HCT116 (cell line): ENCODE results near the gene GARIN5A. TPM values are rescaled to one million over a fixed set of nuclear protein-coding genes. Genes with fewer than 3 reads are reported as not detected.

Experiments
- ATAC-seq: fragments of 200-7000 bp; cut with Tn5 transposase; 2 replicates; pipeline ENCODE4 v1.9.1; 2020; ENCODE audit warnings: mild to moderate bottlenecking, moderate library complexity
- BruUV-seq: library from RNA; stranded (reverse); fragments of 400-500 nt; replicated peaks from 2 replicates; lab custom pipeline; 2021; lab: Mats Ljungman, UMichigan
- CTCF ChIA-PET: fragments of 300-600 bp; sonication (Branson Sonifier 250); formaldehyde crosslinking; loops from one replicate; lab custom pipeline; 2021; ENCODE audit warnings: antibody characterized with exemption; lab: Charles Lee
- POLR2A ChIA-PET: fragments of 300-600, 350-600 bp; sonication (Branson Sonifier 250); formaldehyde crosslinking; loops from one replicate; lab custom pipeline; 2021; ENCODE audit warnings: antibody characterized with exemption; lab: Charles Lee
- RAD21 ChIA-PET, 2 experiments: fragments of 300-600 bp; sonication (Branson Sonifier 250); formaldehyde crosslinking; loops; one replicate each; lab custom pipeline; 2023; ENCODE audit warnings: low total read pairs in 2 of 2; ENCODE audit not compliant: uncharacterized antibody in 2 of 2, unreplicated experiment in 2 of 2, low non-redundant PET in 1 of 2; lab: Charles Lee
- DNase-seq: peaks from one replicate; pipeline ENCODE4 v3.0.0-alpha.2; 2010; ENCODE audit warnings: low read depth, low spot score
- H2AFZ ChIP-seq: fragments of 200-600 bp; shearing (Covaris generic), sonication (generic); 2 replicates; pipeline ENCODE4 v1.6.1; 2017; ENCODE audit warnings: low read depth, mixed run types, mixed read lengths, antibody characterized with exemption, low read length; ENCODE audit not compliant: poor library complexity, severe bottlenecking
- H3K27ac ChIP-seq: 2 replicates; pipeline ENCODE4 v1.5.1; 2012; ENCODE audit warnings: low read depth, low read length
- H3K27me3 ChIP-seq: fragments of 200-600 bp; sonication (generic); 2 replicates; pipeline ENCODE4 v1.6.1; 2016; ENCODE audit warnings: mixed run types, low read length, mixed read lengths; ENCODE audit not compliant: insufficient read depth
- H3K36me3 ChIP-seq, 2 experiments: fragments of 200-500 bp in 1 of 2; fragments of 200-600 bp in 1 of 2; sonication (Bioruptor generic) in 1 of 2; sonication (generic) in 1 of 2; 2 replicates each; pipeline versions ENCODE4 v1.5.1 to v1.6.1; 2014 to 2016; ENCODE audit warnings: low read length in 2 of 2, inconsistent platforms in 1 of 2, mixed read lengths in 1 of 2, mixed run types in 1 of 2; ENCODE audit not compliant: insufficient read depth in 2 of 2, control insufficient read depth in 1 of 2
- H3K4me1 ChIP-seq, 2 experiments: fragments of 200-600 bp in 1 of 2; sonication (generic) in 1 of 2; 2 replicates each; pipeline versions ENCODE4 v1.5.1 to v1.6.1; 2012 to 2017; ENCODE audit warnings: low read length in 2 of 2, inconsistent platforms in 1 of 2, mild to moderate bottlenecking in 1 of 2, mixed read lengths in 1 of 2, mixed run types in 1 of 2, moderate library complexity in 1 of 2; ENCODE audit not compliant: insufficient read depth in 2 of 2, control insufficient read depth in 1 of 2
- H3K4me2 ChIP-seq: fragments of 200-600 bp; sonication (generic); 2 replicates; pipeline ENCODE4 v1.6.1; 2017; ENCODE audit warnings: mixed run types, low read length, mixed read lengths
- H3K4me3 ChIP-seq, 2 experiments: fragments of 200-600 bp in 1 of 2; sonication (generic) in 1 of 2; replicated peaks in 1 of 2; 2 replicates each; pipeline ENCODE4 v1.5.1; 2011 to 2016; ENCODE audit warnings: low read length in 2 of 2, control low read depth in 1 of 2, low read depth in 1 of 2, mild to moderate bottlenecking in 1 of 2, mixed read lengths in 1 of 2, mixed run types in 1 of 2
- H3K79me2 ChIP-seq: fragments of 200-600 bp; sonication (generic); 2 replicates; pipeline ENCODE4 v1.6.1; 2017; ENCODE audit warnings: mild to moderate bottlenecking, mixed run types, low read length, moderate library complexity, mixed read lengths; ENCODE audit not compliant: insufficient read depth
- H3K9ac ChIP-seq: fragments of 200-600 bp; sonication (generic); 2 replicates; pipeline ENCODE4 v1.6.1; 2016; ENCODE audit warnings: low read length, mixed read lengths
- H3K9me2 ChIP-seq: fragments of 200-600 bp; sonication (generic), shearing (Covaris generic); 2 replicates; pipeline ENCODE4 v1.6.1; 2017; ENCODE audit warnings: mixed run types, mild to moderate bottlenecking, moderate library complexity; ENCODE audit not compliant: insufficient read depth
- H3K9me3 ChIP-seq, 2 experiments: fragments of 200-500 bp in 1 of 2; fragments of 200-600 bp in 1 of 2; sonication (Bioruptor generic) in 1 of 2; sonication (generic) in 1 of 2; 2 replicates each; pipeline ENCODE4 v1.6.1; 2014 to 2017; ENCODE audit warnings: low read length in 2 of 2, mixed read lengths in 2 of 2, inconsistent platforms in 1 of 2, low read depth in 1 of 2, mild to moderate bottlenecking in 1 of 2, mixed run types in 1 of 2, moderate library complexity in 1 of 2; ENCODE audit not compliant: control insufficient read depth in 1 of 2, insufficient read depth in 1 of 2
- H4K20me1 ChIP-seq: fragments of 200-600 bp; sonication (generic), shearing (Covaris generic); 2 replicates; pipeline ENCODE4 v1.6.1; 2017; ENCODE audit warnings: mixed run types, mild to moderate bottlenecking, moderate library complexity; ENCODE audit not compliant: insufficient read depth
- CBX3 ChIP-seq: IDR thresholded peaks from 2 replicates; pipeline ENCODE4 v1.6.1; 2012; ENCODE audit warnings: low read depth
- CEBPB ChIP-seq: IDR thresholded peaks from 2 replicates; pipeline ENCODE4 v1.6.1; 2012; ENCODE audit warnings: low read depth
- ELF1 ChIP-seq: IDR thresholded peaks from 2 replicates; pipeline ENCODE4 v1.6.1; 2012; ENCODE audit warnings: low read depth, borderline replicate concordance
- EZH2phosphoT487 ChIP-seq: fragments of 200-600 bp; IDR thresholded peaks from 2 replicates; pipeline ENCODE4 v1.6.1; 2018; ENCODE audit warnings: antibody characterized with exemption, borderline replicate concordance
- FOSL1 ChIP-seq: IDR thresholded peaks from 2 replicates; pipeline ENCODE4 v1.6.1; 2012; ENCODE audit warnings: low read depth
- JUND ChIP-seq: IDR thresholded peaks from 2 replicates; pipeline ENCODE4 v1.6.1; 2012
- POLR2A ChIP-seq: IDR thresholded peaks from 2 replicates; pipeline ENCODE4 v1.7.0; 2011; ENCODE audit warnings: borderline replicate concordance; ENCODE audit not compliant: insufficient read depth, insufficient read length; ENCODE audit errors: extremely low read depth
- POLR2AphosphoS5 ChIP-seq: IDR thresholded peaks from 2 replicates; pipeline ENCODE4 v1.6.1; 2011; ENCODE audit warnings: mild to moderate bottlenecking, low read depth, low read length, moderate library complexity
- RAD21 ChIP-seq: IDR thresholded peaks from 2 replicates; pipeline ENCODE4 v1.6.1; 2012; ENCODE audit warnings: low read depth, mild to moderate bottlenecking
- SIN3A ChIP-seq: IDR thresholded peaks from 2 replicates; pipeline ENCODE4 v1.6.1; 2012; ENCODE audit warnings: low read depth
- SP1 ChIP-seq: IDR thresholded peaks from 2 replicates; pipeline ENCODE4 v1.6.1; 2012; ENCODE audit warnings: low read depth
- SRF ChIP-seq: IDR thresholded peaks from 2 replicates; pipeline ENCODE4 v1.6.1; 2012; ENCODE audit warnings: low read depth
- TCF7L2 ChIP-seq: IDR thresholded peaks from 2 replicates; pipeline ENCODE4 v1.7.0; 2011; ENCODE audit warnings: borderline replicate concordance, inconsistent platforms; ENCODE audit not compliant: insufficient read depth, insufficient read length; ENCODE audit errors: extremely low read depth
- ZFX ChIP-seq: fragments of 450-650 bp; IDR thresholded peaks from 2 replicates; pipeline ENCODE4 v1.6.1; 2017
- ZNF274 ChIP-seq: fragments of 200-500 bp; sonication (Bioruptor generic); IDR thresholded peaks from 2 replicates; pipeline ENCODE4 v1.6.1; 2014; ENCODE audit warnings: mild to moderate bottlenecking, low read depth, low read length, inconsistent platforms
- intact Hi-C: fragments of 100-400 bp; cut with micrococcal nuclease; formaldehyde crosslinking; loops from 2 replicates; pipeline ENCODE4 v1.10.0; 2022
- total RNA-seq: library from RNA; stranded (reverse); gene quantifications from one replicate; pipeline ENCODE4 v1.2.1, GENCODE V29; 2021; ENCODE audit not compliant: unreplicated experiment
- TF ChIP-seq, protein P1 (sequence below): IDR thresholded peaks from 2 replicates; pipeline ENCODE4 v1.6.1; 2012
- TF ChIP-seq, protein P2 (sequence below): IDR thresholded peaks from 2 replicates; pipeline ENCODE4 v1.6.1; 2012; ENCODE audit warnings: low read depth
- TF ChIP-seq, protein P3 (sequence below), 3 experiments: fragments of 200-600 bp in 1 of 3; sonication (generic) in 1 of 3; IDR thresholded peaks in 2 of 3; conservative IDR thresholded peaks in 1 of 3; 2 replicates each; pipeline ENCODE4 v1.5.1; 2012 to 2017; ENCODE audit warnings: low read depth in 2 of 3, low read length in 2 of 3, antibody characterized with exemption in 1 of 3, borderline replicate concordance in 1 of 3, control low read depth in 1 of 3, mild to moderate bottlenecking in 1 of 3, mixed read lengths in 1 of 3, mixed run types in 1 of 3, moderate library complexity in 1 of 3; ENCODE audit not compliant: insufficient read depth in 1 of 3
- TF ChIP-seq, protein P4 (sequence below): IDR thresholded peaks from 2 replicates; pipeline ENCODE4 v1.6.1; 2011; ENCODE audit warnings: mild to moderate bottlenecking, low read length, moderate library complexity; ENCODE audit not compliant: insufficient replicate concordance; ENCODE audit errors: extremely low read depth
- TF ChIP-seq, protein P5 (sequence below): IDR thresholded peaks from 2 replicates; pipeline ENCODE4 v1.6.1; 2012

GARIN5A gene
- total RNA-seq, 1 experiment from 2014 or later, result 12.2 TPM

DNA sequence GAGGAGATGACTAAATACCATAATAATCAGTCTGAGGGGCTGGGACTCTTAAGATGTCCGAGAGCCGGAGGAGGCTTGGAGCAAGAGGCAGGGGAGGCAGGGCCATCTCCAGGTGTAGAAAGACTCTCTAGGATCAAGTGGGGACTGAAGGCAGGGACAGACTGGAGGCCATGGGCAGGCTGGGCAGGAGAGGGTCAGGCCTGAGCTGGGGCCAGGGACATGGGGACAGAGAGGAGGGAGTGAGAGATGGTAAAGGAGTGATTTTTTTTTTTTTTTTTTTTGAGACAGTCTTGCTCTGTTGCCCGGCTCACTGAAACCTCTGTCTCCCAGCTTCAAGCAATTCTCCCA, 32.2 kb upstream of the GARIN5A start:
- no peak overlapping the region for H3K27ac ChIP-seq
- intact Hi-C loops, result no loop called here
- ChIA-PET RAD21 (no interaction called here), POLR2A (interaction anchor here (0.6 kb wide), 1 partner anchor 484 kb away, joined by 3 read pairs; no protein-coding TSS in a partner anchor), CTCF (no interaction called here)
- DNase-seq (no peak), ATAC-seq (no peak)
- BruUV-seq, result no TSS peak
- H3K27me3 ChIP-seq, result no peaks in the 10 kb centered on the region
- peaks cover 3 to 15% of the 10 kb centered on the region in 2 experiments; a peak in 3 of 4 replicates for H3K4me1 ChIP-seq
- H3K9me3 ChIP-seq, result no peaks in the 10 kb centered on the region
- no peak overlapping the region for H3K9ac ChIP-seq
- H3K9me2 ChIP-seq, result no peaks in the 10 kb centered on the region
- H3K4me3 ChIP-seq, result no peak overlapping the region
- H2AFZ ChIP-seq, result no peak overlapping the region
- no peak for TF ChIP-seq FOSL1
- TF ChIP-seq, protein P1, sequence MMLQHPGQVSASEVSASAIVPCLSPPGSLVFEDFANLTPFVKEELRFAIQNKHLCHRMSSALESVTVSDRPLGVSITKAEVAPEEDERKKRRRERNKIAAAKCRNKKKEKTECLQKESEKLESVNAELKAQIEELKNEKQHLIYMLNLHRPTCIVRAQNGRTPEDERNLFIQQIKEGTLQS, result no peak
- no peak for TF ChIP-seq TCF7L2
- no peak for TF ChIP-seq SRF
- TF ChIP-seq CBX3, result no peak
- TF ChIP-seq POLR2A, result no peak
- TF ChIP-seq CEBPB, result no peak
- TF ChIP-seq JUND, result no peak
- no peak for TF ChIP-seq SIN3A
- no peak for TF ChIP-seq RAD21
- TF ChIP-seq, protein P2, sequence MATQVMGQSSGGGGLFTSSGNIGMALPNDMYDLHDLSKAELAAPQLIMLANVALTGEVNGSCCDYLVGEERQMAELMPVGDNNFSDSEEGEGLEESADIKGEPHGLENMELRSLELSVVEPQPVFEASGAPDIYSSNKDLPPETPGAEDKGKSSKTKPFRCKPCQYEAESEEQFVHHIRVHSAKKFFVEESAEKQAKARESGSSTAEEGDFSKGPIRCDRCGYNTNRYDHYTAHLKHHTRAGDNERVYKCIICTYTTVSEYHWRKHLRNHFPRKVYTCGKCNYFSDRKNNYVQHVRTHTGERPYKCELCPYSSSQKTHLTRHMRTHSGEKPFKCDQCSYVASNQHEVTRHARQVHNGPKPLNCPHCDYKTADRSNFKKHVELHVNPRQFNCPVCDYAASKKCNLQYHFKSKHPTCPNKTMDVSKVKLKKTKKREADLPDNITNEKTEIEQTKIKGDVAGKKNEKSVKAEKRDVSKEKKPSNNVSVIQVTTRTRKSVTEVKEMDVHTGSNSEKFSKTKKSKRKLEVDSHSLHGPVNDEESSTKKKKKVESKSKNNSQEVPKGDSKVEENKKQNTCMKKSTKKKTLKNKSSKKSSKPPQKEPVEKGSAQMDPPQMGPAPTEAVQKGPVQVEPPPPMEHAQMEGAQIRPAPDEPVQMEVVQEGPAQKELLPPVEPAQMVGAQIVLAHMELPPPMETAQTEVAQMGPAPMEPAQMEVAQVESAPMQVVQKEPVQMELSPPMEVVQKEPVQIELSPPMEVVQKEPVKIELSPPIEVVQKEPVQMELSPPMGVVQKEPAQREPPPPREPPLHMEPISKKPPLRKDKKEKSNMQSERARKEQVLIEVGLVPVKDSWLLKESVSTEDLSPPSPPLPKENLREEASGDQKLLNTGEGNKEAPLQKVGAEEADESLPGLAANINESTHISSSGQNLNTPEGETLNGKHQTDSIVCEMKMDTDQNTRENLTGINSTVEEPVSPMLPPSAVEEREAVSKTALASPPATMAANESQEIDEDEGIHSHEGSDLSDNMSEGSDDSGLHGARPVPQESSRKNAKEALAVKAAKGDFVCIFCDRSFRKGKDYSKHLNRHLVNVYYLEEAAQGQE, result no peak
- TF ChIP-seq POLR2AphosphoS5, result no peak
- TF ChIP-seq ELF1, result no peak
- no peak for TF ChIP-seq ZFX
- no peak for TF ChIP-seq ZNF274
- TF ChIP-seq EZH2phosphoT487, result no peak
- TF ChIP-seq, protein P3, sequence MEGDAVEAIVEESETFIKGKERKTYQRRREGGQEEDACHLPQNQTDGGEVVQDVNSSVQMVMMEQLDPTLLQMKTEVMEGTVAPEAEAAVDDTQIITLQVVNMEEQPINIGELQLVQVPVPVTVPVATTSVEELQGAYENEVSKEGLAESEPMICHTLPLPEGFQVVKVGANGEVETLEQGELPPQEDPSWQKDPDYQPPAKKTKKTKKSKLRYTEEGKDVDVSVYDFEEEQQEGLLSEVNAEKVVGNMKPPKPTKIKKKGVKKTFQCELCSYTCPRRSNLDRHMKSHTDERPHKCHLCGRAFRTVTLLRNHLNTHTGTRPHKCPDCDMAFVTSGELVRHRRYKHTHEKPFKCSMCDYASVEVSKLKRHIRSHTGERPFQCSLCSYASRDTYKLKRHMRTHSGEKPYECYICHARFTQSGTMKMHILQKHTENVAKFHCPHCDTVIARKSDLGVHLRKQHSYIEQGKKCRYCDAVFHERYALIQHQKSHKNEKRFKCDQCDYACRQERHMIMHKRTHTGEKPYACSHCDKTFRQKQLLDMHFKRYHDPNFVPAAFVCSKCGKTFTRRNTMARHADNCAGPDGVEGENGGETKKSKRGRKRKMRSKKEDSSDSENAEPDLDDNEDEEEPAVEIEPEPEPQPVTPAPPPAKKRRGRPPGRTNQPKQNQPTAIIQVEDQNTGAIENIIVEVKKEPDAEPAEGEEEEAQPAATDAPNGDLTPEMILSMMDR (IDR thresholded peaks at IDR 0.05 in 2 of 3, conservative IDR thresholded peaks at IDR 0.05 in 1 of 3; ENCODE audit: borderline replicate concordance in 1 of 3, insufficient read depth in 1 of 3, low read depth in 2 of 3, low read length in 2 of 3), result no peak
- TF ChIP-seq, protein P4, sequence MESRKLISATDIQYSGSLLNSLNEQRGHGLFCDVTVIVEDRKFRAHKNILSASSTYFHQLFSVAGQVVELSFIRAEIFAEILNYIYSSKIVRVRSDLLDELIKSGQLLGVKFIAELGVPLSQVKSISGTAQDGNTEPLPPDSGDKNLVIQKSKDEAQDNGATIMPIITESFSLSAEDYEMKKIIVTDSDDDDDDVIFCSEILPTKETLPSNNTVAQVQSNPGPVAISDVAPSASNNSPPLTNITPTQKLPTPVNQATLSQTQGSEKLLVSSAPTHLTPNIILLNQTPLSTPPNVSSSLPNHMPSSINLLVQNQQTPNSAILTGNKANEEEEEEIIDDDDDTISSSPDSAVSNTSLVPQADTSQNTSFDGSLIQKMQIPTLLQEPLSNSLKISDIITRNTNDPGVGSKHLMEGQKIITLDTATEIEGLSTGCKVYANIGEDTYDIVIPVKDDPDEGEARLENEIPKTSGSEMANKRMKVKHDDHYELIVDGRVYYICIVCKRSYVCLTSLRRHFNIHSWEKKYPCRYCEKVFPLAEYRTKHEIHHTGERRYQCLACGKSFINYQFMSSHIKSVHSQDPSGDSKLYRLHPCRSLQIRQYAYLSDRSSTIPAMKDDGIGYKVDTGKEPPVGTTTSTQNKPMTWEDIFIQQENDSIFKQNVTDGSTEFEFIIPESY, result no peak
- TF ChIP-seq SP1, result no peak
- TF ChIP-seq, protein P5, sequence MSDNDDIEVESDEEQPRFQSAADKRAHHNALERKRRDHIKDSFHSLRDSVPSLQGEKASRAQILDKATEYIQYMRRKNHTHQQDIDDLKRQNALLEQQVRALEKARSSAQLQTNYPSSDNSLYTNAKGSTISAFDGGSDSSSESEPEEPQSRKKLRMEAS, result no peak
- no peak overlapping the region for H3K4me2 ChIP-seq
- H3K36me3 ChIP-seq, result no peaks in the 10 kb centered on the region; a peak in 1 of 4 replicates
- H4K20me1 ChIP-seq, result no peaks in the 10 kb centered on the region
- H3K79me2 ChIP-seq, result peaks cover 8% of the 10 kb centered on the region; the same call in 1 of the 2 replicates
